A549 (cell line): ENCODE data around the gene TFB2M.
"Not testable (repeated sequence)": the region's sequence is repeated elsewhere in the genome, so short reads cannot be mapped to it uniquely, and the experiment has no call there.

Experiments used
- KDM5A ChIP-seq: fragments of 200-600 bp; sonication (generic); IDR thresholded peaks from 2 replicates; pipeline ENCODE4 v1.6.1; 2016; ENCODE audit warnings: antibody characterized with exemption, mild to moderate bottlenecking
- NR3C1 ChIP-seq: fragments of >200 bp; sonication (Bioruptor Twin); formaldehyde crosslinking; IDR thresholded peaks from 3 replicates; pipeline ENCODE4 v1.6.1; 2017
- SREBF2 ChIP-seq: fragments of 450-650 bp; IDR thresholded peaks from 2 replicates; pipeline ENCODE4 v1.6.1; 2014; ENCODE audit warnings: mild to moderate bottlenecking, moderate library complexity

GRCh38 chr1:246560833-246561232 is 5.2 kb downstream of the TFB2M start:
- TF ChIP-seq KDM5A, NR3C1, SREBF2: not testable (repeated sequence)
